ENCODE data around the gene XYLT1. TPM values are rescaled to one million over a fixed set of nuclear protein-coding genes. Genes with fewer than 3 reads are reported as not detected.

Gene XYLT1
- total RNA-seq, 4 donors from 2014 or later: 6.6 to 17.2 (median 10.0) TPM

- TF ChIP-seq CTCF (IDR thresholded peaks at IDR 0.05): no peak
- no peak for TF ChIP-seq POLR2A (IDR thresholded peaks at IDR 0.05)
- 75 to 84% methylated on average over 4 of the region's 4 CpGs for WGBS, 2 donors
- Histone ChIP-seq H3K27ac (peak overlapping the region in 3 of 4 donors; percentile 13 to 49 (median 30)), H3K9me3 (no peaks in the 10 kb centered on the region), H3K36me3 (no peaks in the 10 kb centered on the region), H3K27me3 (no peaks in the 10 kb centered on the region), H3K4me3 (no peak overlapping the region), H3K4me1 (peaks cover 17 to 58% (median 27%) of the 10 kb centered on the region in 3 donors)
- intact Hi-C loops (cut with DNase I): no loop called here
- no peak for DNase-seq
Observed at GRCh38 chr16:17350207-17350606, 120.6 kb downstream of the XYLT1 start.

GRCh38 chr16:17348826-17349225 lies 121.9 kb downstream of the XYLT1 start:
- peaks cover 17 to 60% (median 36%) of the 10 kb centered on the region in 3 donors for H3K4me1 ChIP-seq
- no peak for DNase-seq
- intact Hi-C loops (cut with DNase I): no loop called here
- no peaks in the 10 kb centered on the region for H3K36me3 ChIP-seq
- no peaks in the 10 kb centered on the region for H3K9me3 ChIP-seq
- no peaks in the 10 kb centered on the region for H3K27me3 ChIP-seq
- no peak for TF ChIP-seq CTCF (IDR thresholded peaks at IDR 0.05)
- no peak for TF ChIP-seq POLR2A (IDR thresholded peaks at IDR 0.05)
- no peak overlapping the region for H3K4me3 ChIP-seq
- H3K27ac ChIP-seq: no peak overlapping the region
- WGBS, 2 donors: 96 to 99% methylated on average over 6 to 11 of the region's 11 CpGs

- intact Hi-C loops (cut with DNase I): no loop called here
- Histone ChIP-seq H3K36me3 (no peaks in the 10 kb centered on the region), H3K9me3 (no peaks in the 10 kb centered on the region), H3K27me3 (no peaks in the 10 kb centered on the region), H3K4me1 (peaks cover 17 to 66% (median 36%) of the 10 kb centered on the region in 3 donors), H3K4me3 (no peak overlapping the region), H3K27ac (peak overlapping the region in 2 of 4 donors; percentile 55 to 72)
- no peak for DNase-seq
- no peak for TF ChIP-seq CTCF (IDR thresholded peaks at IDR 0.05)
- no peak for TF ChIP-seq POLR2A (IDR thresholded peaks at IDR 0.05)
- 87 to 88% methylated on average over 8 to 11 of the region's 11 CpGs for WGBS, 2 donors
Observed at GRCh38 chr16:17348042-17348783, 122.5 kb downstream of the XYLT1 start.

GRCh38 chr16:17347624-17348023 lies 123.1 kb downstream of the XYLT1 start:
- no peak overlapping the region for H3K4me3 ChIP-seq
- no peaks in the 10 kb centered on the region for H3K36me3 ChIP-seq
- H3K27me3 ChIP-seq: no peaks in the 10 kb centered on the region
- 75 to 76% methylated on average over 4 to 5 of the region's 5 CpGs for WGBS, 2 donors
- H3K9me3 ChIP-seq: no peaks in the 10 kb centered on the region
- peaks cover 17 to 69% (median 36%) of the 10 kb centered on the region in 3 donors for H3K4me1 ChIP-seq
- no peak for TF ChIP-seq CTCF (IDR thresholded peaks at IDR 0.05)
- TF ChIP-seq POLR2A (IDR thresholded peaks at IDR 0.05): no peak
- intact Hi-C loops (cut with DNase I): no loop called here
- peak overlapping the region in 3 of 4 donors; percentile 55 to 75 (median 72) for H3K27ac ChIP-seq
- no peak for DNase-seq

Measured in esophagus squamous epithelium (tissue), 5 donors.